Peyer's patch (tissue), 4 donors: Measurements from ENCODE around the gene ITM2C.

Experiments used
- CTCF ChIP-seq, 6 experiments: fragments of 450-650 bp in 4 of 6; fragments of 200-600 bp in 2 of 6; sonication (generic) in 1 of 6; IDR thresholded peaks; one replicate each; pipeline ENCODE4 v1.5.1; 2017 to 2019; ENCODE audit warnings: antibody characterized with exemption in 6 of 6, mild to moderate bottlenecking in 3 of 6, moderate library complexity in 1 of 6
- POLR2A ChIP-seq, 2 donors: fragments of 450-650 bp; IDR thresholded peaks; one replicate each; pipeline ENCODE4 v1.5.1; 2017; ENCODE audit warnings: antibody characterized with exemption in 2 of 2, mild to moderate bottlenecking in 2 of 2, moderate library complexity in 2 of 2

GRCh38 chr2:230899287-230899686 lies 34.5 kb downstream of the ITM2C start:
- TF ChIP-seq CTCF (IDR thresholded peaks at IDR 0.05) (no peak), POLR2A (IDR thresholded peaks at IDR 0.05) (no peak)
